ENCODE data around the gene MDH2.

Gene MDH2

DNA sequence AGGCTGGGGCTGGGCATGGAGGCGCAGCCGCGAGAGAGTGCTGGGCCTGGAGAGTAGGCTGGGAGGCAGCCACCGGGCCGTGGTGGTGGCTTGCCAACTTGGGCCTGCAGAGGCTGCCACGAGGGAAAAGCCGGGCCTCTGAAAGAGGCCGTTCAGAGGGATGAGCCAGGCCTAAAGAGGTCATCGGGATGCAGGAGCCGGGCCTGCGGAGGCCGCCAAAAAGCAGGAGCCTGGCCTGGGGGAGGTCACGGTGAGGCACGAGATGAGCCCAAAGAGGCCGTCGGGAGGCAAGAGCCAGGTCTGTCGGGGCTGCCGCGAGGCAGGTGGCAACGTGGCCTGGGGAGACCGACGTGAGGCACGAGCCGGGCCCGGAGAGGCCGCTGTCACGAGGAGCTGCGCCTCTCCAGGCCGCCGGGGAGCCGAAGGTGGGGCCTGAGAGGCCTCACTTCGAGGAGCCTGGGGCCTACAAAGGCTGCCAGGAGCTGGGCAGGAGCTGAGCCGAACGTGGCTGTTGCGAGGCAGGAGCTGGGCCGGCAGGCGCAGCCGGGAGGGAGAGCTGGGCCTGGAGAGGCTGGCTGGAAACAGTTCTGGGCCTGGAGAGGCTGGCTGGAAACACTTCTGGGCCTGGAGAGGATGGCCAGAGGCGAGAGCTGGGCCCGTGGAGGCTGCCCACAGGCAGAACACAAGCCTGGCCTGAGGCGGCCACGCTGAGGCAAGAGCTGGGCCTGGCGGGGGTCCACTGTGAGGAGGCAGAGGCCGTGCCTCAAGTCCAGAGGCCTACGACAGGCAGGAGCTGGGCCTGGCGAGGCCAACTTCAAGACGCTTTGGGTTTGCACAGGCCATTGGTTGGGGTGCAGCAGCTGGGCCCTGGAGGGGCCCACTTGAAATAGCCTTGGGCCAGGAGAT lies 24.6 kb downstream of the MDH2 start:
- TF ChIP-seq, protein P1, sequence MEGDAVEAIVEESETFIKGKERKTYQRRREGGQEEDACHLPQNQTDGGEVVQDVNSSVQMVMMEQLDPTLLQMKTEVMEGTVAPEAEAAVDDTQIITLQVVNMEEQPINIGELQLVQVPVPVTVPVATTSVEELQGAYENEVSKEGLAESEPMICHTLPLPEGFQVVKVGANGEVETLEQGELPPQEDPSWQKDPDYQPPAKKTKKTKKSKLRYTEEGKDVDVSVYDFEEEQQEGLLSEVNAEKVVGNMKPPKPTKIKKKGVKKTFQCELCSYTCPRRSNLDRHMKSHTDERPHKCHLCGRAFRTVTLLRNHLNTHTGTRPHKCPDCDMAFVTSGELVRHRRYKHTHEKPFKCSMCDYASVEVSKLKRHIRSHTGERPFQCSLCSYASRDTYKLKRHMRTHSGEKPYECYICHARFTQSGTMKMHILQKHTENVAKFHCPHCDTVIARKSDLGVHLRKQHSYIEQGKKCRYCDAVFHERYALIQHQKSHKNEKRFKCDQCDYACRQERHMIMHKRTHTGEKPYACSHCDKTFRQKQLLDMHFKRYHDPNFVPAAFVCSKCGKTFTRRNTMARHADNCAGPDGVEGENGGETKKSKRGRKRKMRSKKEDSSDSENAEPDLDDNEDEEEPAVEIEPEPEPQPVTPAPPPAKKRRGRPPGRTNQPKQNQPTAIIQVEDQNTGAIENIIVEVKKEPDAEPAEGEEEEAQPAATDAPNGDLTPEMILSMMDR (IDR thresholded peaks at IDR 0.05; ENCODE audit: low read depth, low read length, missing control alignments): no peak
- no peak for DNase-seq (ENCODE audit: low read depth)
- H3K4me3 ChIP-seq (ENCODE audit: low read depth, low read length): no peak overlapping the region

DNA sequence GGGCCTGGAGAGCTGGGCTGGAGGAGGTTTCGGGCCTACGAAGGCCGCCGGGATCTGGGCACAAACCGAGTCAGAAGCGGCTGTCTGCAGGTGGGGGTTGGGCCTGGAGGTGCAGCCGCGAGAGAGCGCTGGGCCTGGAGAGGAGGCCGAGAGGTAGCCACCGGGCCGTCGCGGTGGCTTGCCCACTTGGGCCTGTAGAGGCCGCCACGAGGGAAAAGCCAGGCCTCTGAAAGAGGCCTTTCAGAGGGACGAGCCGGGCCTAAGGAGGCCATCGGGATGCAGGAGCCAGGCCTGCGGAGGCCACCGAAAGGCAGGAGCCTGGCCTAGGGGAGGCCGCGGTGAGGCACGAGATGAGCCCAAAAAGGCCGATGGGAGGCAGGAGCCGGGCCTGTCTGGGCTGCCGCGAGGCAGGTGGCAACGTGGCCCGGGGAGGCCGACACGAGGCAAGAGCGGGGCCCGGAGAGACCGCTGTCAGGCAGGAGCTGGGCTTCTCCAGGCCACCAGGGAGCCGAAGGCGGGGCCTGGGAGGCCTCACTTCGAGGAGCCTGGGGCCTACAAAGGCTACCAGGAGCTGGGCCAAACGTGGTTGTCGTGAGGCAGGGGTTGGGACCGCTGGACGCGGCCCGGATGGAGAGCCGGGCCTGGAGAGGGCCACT lies 25.6 kb downstream of the MDH2 start:
- no peak overlapping the region for H3K4me3 ChIP-seq (ENCODE audit: low read depth, low read length)
- DNase-seq (ENCODE audit: low read depth): no peak
- TF ChIP-seq, protein P1 (IDR thresholded peaks at IDR 0.05; ENCODE audit: low read depth, low read length, missing control alignments): no peak

DNA sequence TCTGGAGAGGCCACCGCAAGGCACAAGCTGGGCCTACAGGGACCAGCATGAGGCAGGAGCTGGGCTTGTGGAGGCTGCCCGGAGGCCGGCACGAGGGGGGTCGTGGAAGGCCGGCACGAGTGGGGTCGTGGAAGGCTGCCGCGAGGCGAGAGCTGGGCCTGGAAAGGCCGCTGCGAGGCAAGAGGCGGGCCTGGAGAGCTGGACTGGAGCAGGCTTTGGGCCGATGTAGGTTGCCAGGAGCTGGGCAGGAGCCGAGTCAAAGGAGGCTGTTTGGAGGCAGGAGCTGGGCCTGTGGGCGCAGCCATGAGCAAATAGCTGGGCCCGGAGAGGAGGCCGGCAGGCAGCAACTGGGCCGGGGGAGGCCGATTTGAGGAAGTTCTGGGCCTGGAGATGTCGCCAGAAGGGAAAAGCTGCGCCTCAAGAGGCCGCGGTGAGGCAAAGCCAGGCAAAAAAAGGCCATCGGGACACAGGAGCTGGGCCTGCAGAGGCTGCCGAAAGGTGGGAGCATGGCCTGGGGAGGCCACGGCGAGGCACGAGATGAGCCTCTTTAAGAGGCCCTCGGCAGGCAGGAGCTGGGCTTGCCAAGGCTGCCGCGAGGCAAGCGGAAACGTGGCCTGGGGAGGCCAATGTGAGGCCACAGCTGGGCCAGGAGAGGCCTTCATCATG lies 26.5 kb downstream of the MDH2 start:
- no peak for DNase-seq (ENCODE audit: low read depth)
- TF ChIP-seq, protein P1 (IDR thresholded peaks at IDR 0.05; ENCODE audit: low read depth, low read length, missing control alignments): no peak
- H3K4me3 ChIP-seq (ENCODE audit: low read depth, low read length): no peak overlapping the region

DNA sequence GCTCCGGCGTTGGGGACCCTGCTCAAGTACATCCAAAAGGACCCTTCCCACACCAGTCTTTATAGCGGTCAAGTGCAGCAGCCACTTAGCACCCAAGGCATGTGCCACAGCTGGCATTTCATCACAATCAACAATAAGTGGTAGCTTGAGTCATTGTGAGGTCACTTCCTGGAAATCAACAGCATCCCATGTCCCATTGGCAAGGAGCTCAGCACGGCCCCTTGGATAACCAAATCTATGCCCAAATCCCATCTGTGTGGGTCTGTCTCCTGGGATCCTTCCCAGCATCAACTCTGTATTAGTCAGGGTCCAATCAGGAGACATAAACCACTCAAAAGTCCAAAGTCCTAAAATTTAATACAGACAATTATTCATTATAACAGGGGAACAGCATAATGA lies 27.1 kb downstream of the MDH2 start:
- TF ChIP-seq, protein P1 (IDR thresholded peaks at IDR 0.05; ENCODE audit: low read depth, low read length, missing control alignments): no peak
- no peak overlapping the region for H3K4me3 ChIP-seq (ENCODE audit: low read depth, low read length)
- DNase-seq (ENCODE audit: low read depth): no peak

DNA sequence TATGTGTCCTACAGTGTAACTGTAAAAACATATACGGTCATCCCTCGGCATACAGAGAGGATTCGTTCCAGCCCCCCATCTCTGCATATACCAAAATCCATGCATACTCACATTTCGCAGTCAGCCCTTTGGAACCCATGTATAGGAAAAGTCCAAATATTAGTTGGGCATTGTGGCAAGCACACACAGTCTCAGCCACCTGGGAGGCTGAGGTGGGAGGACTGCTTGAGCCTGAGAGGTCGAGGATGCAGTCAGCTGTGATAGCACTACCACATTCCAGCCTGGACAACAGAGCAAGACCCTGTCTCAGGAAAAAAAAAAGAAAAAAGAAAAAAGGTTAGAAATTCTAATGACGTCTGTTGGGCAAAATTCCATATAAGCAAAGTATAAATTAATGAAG lies 29.1 kb downstream of the MDH2 start:
- TF ChIP-seq, protein P1 (IDR thresholded peaks at IDR 0.05; ENCODE audit: low read depth, low read length, missing control alignments): no peak
- H3K4me3 ChIP-seq (ENCODE audit: low read depth, low read length): no peak overlapping the region
- DNase-seq (ENCODE audit: low read depth): no peak

DNA sequence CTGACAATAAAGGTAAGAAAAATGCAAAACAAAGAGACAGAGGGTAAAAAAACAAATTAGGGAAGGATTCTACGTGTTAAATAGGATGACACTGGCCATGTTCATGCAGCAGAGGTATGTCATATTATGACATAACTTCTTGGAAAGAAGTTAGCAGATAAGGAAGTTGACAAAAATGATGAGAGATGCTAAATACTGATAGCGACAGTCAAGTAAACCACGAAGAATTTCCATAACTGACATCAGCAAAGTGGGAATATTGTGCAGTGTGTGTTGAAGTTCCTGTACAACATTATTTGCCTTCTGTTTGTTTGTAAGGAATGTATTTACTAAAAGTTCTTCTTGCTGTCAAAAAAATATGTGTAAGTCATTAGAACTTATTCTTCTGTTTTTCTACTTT lies 29.5 kb downstream of the MDH2 start:
- DNase-seq (ENCODE audit: low read depth): no peak
- TF ChIP-seq, protein P1 (IDR thresholded peaks at IDR 0.05; ENCODE audit: low read depth, low read length, missing control alignments): no peak
- H3K4me3 ChIP-seq (ENCODE audit: low read depth, low read length): no peak overlapping the region

Measured in GM12864 (cell line).